Measurements from ENCODE around the gene DCANP1. TPM values are rescaled to one million over a fixed set of nuclear protein-coding genes. Genes with fewer than 3 reads are reported as not detected.

DCANP1 gene
- total RNA-seq, 5 donors from 2014 or later (not counting 1 experiment from before 2014, with no cell fraction given): not detected

DNA sequence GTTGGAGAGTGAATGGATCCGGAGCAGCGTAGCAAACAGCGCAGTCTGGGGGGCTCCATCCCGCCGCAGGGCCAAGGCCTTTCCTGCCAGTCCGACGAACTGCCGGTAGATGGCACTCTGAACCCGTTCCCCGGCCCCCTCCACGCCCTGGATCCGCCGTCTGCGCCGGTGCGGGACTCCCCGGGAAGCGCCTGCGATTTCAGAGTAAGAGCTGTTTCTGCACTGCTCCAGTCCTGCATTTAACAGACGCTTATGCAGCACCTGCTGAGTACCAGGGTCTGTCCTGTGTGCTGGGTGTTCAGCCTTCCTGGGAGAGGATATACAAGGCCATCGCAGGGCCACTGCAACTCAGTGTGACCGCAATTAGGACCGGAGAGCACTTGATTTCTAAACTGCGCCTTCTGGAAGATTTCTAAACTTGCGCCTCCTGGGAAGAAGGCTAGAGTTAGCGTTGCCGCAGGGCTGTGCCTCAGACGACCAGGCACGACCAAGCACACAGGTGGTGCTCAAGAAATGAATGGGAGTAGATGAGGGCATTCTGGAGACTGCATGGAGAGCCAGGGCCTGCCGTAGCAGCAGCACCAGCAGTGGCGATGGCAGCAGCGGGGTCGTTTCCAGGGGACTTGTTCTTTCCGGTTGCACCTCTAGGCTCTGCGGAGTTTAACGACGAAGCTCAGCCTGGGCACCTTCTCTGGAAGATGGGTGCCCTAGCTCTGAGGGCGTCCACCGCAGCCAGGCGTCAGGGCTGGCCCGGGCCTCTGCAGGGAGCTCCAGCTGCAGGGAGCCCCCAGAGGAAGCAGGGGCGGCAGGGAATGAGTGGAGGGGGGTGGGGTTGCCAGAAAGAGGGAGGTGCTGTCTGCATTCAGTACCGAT is 19.3 kb upstream of the DCANP1 start:
- peaks cover 5 to 54% of the 10 kb centered on the region in 2 experiments for H3K27me3 ChIP-seq (replicated peaks in 1 of 2; ENCODE audit: control insufficient read depth in 2 of 2, extremely low read depth in 1 of 2, insufficient read depth in 2 of 2, low read length in 1 of 2)
- H3K9me3 ChIP-seq: no peaks in the 10 kb centered on the region
- peak overlapping the region; percentile 39 to 75 (median 57) for H3K4me3 Mint-ChIP-seq
- peaks cover 36 to 39% of the 10 kb centered on the region in 2 donors for H3K27me3 Mint-ChIP-seq
- WGBS (ENCODE audit: insufficient coverage): 20% methylated on average over 42 of the region's 43 CpGs
- ATAC-seq (replicated peaks in 1 of 4) (peak; percentile 73 to 85 (median 80)), DNase-seq (peak; percentile 15 to 69 (median 52))
- H3K36me3 ChIP-seq (ENCODE audit: control insufficient read depth in 2 of 2, extremely low read depth in 1 of 2, insufficient read depth in 1 of 2, low read length in 1 of 2): no peaks in the 10 kb centered on the region
- H3K27ac ChIP-seq (ENCODE audit: low read length): no peak overlapping the region
- peaks cover 6 to 13% (median 7%) of the 10 kb centered on the region in 3 donors for H3K4me1 Mint-ChIP-seq
- peak overlapping the region in 1 of 2 donors; percentile 39 for H3K4me3 ChIP-seq (ENCODE audit: control insufficient read depth in 1 of 2, extremely low read depth in 1 of 2, low read length in 1 of 2)
- no peaks in the 10 kb centered on the region for H3K36me3 Mint-ChIP-seq
- peaks cover 0 to 10% of the 10 kb centered on the region in 2 experiments for H3K4me1 ChIP-seq (ENCODE audit: control insufficient read depth in 1 of 2, extremely low read depth in 1 of 2, insufficient read depth in 2 of 2, low read length in 2 of 2)
- ChIA-PET CTCF (interaction anchor here (0.5 to 2.0 kb wide), 8 partner anchors 8 to 699 kb away, joined by 3 to 10 read pairs (median 4); no protein-coding TSS in a partner anchor), POLR2A (no interaction called here)
- peak overlapping the region in 1 of 2 donors; percentile 3 for H3K27ac Mint-ChIP-seq
- no peaks in the 10 kb centered on the region for H3K9me3 Mint-ChIP-seq

DNA sequence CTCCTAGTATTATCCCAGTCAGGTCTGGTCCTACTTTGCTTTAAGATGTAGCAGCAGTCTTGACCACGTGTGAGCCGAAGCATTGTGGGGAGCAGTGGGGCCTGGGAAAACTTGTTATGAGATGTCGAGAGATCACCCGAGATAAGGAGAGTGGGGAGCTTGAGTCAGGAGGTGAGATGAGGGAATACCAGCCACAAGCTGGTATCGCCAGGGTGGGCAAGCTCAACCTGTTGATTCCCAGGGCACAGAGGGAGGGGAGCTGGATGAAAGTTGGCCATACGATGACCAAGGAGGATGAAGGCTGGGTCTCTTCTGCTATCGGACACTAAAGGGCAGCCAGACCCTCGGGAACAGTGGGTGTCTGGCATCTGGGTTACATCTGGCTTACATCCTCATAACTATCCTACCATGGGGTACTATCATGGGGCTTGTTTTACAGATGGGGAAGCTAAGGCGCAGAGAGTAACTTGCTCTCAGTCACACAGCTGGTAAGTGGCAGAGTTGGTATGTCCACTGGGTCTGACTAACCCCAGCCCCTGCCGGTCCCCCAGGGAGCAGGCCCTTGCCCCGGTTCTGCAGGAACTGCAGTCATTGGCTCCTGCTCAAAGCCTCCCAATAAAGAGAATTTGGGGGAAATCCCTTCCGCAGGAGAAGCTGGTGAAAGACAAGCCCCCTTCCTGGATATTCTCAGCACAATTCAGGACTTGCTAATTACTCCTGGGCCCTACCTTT is 18.4 kb upstream of the DCANP1 start:
- Mint-ChIP-seq H3K36me3 (no peaks in the 10 kb centered on the region), H3K4me3 (peak overlapping the region in 1 of 3 donors; percentile 75), H3K9me3 (no peaks in the 10 kb centered on the region), H3K27ac (no peak overlapping the region), H3K4me1 (peaks cover 6 to 13% (median 7%) of the 10 kb centered on the region in 3 donors), H3K27me3 (peaks cover 34 to 36% of the 10 kb centered on the region in 2 donors)
- DNase-seq (peak in 1 of 35 experiments; percentile 3), ATAC-seq (replicated peaks in 1 of 4) (no peak)
- ChIA-PET CTCF (interaction anchor here (0.6 to 2.0 kb wide), 8 partner anchors 8 to 101 kb away, joined by 3 to 10 read pairs (median 4); no protein-coding TSS in a partner anchor), POLR2A (interaction anchor here in 1 of 2 donors (0.6 kb wide), 1 partner anchor 85 kb away, joined by 3 read pairs; no protein-coding TSS in a partner anchor)
- Histone ChIP-seq H3K36me3 (ENCODE audit: control insufficient read depth in 2 of 2, extremely low read depth in 1 of 2, insufficient read depth in 1 of 2, low read length in 1 of 2) (no peaks in the 10 kb centered on the region), H3K27ac (ENCODE audit: low read length) (no peak overlapping the region), H3K9me3 (no peaks in the 10 kb centered on the region), H3K4me3 (ENCODE audit: control insufficient read depth in 1 of 2, extremely low read depth in 1 of 2, low read length in 1 of 2) (no peak overlapping the region), H3K4me1 (ENCODE audit: control insufficient read depth in 1 of 2, extremely low read depth in 1 of 2, insufficient read depth in 2 of 2, low read length in 2 of 2) (peaks cover 0 to 10% of the 10 kb centered on the region in 2 experiments), H3K27me3 (replicated peaks in 1 of 2; ENCODE audit: control insufficient read depth in 2 of 2, extremely low read depth in 1 of 2, insufficient read depth in 2 of 2, low read length in 1 of 2) (peaks cover 3 to 54% of the 10 kb centered on the region in 2 experiments)
- WGBS (ENCODE audit: insufficient coverage): 67% methylated on average over 6 of the region's 12 CpGs

DNA sequence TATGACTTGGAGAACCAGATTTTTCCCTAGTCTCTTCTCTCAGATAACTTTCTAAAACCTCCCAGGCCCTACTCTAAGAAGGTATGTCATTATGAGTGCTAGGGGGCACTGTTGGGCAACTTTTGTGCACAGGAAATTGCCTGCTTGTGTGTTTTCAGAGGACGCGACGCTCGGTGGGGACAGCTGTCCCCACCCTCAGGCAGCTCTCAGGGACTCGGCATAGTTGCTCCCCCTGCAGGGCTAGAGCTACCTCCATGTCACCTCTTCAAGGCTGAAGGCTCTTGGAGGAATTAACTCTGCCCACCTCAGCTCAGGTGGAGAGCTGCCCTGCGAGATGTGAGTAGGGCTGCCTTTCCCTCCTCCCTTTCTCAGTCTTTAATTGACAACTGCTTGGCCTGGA is 15.2 kb upstream of the DCANP1 start:
- Mint-ChIP-seq H3K9me3 (no peaks in the 10 kb centered on the region), H3K27me3 (peaks cover 24 to 34% of the 10 kb centered on the region in 2 donors), H3K4me3 (no peak overlapping the region), H3K27ac (no peak overlapping the region), H3K36me3 (no peaks in the 10 kb centered on the region), H3K4me1 (peaks cover 6 to 13% (median 7%) of the 10 kb centered on the region in 3 donors)
- 0% methylated on average over 4 of the region's 6 CpGs for WGBS (ENCODE audit: insufficient coverage)
- POLR2A ChIA-PET: no interaction called here
- Histone ChIP-seq H3K4me3 (ENCODE audit: control insufficient read depth in 1 of 2, extremely low read depth in 1 of 2, low read length in 1 of 2) (no peak overlapping the region), H3K9me3 (no peaks in the 10 kb centered on the region), H3K4me1 (ENCODE audit: control insufficient read depth in 1 of 2, extremely low read depth in 1 of 2, insufficient read depth in 2 of 2, low read length in 2 of 2) (peaks cover 0 to 10% of the 10 kb centered on the region in 2 experiments), H3K27ac (ENCODE audit: low read length) (no peak overlapping the region), H3K27me3 (replicated peaks in 1 of 2; ENCODE audit: control insufficient read depth in 2 of 2, extremely low read depth in 1 of 2, insufficient read depth in 2 of 2, low read length in 1 of 2) (peaks cover 2 to 62% of the 10 kb centered on the region in 2 experiments), H3K36me3 (ENCODE audit: control insufficient read depth in 2 of 2, extremely low read depth in 1 of 2, insufficient read depth in 1 of 2, low read length in 1 of 2) (no peaks in the 10 kb centered on the region)
- ATAC-seq (replicated peaks in 1 of 4) (peak; percentile 55 to 88 (median 62)), DNase-seq (peak in 33 of 35 experiments; percentile 12 to 72 (median 48))
- CTCF ChIA-PET: interaction anchor here (0.5 to 1.5 kb wide), 12 partner anchors 36 to 104 kb away, joined by 3 to 9 read pairs (median 3); no protein-coding TSS in a partner anchor

DNA sequence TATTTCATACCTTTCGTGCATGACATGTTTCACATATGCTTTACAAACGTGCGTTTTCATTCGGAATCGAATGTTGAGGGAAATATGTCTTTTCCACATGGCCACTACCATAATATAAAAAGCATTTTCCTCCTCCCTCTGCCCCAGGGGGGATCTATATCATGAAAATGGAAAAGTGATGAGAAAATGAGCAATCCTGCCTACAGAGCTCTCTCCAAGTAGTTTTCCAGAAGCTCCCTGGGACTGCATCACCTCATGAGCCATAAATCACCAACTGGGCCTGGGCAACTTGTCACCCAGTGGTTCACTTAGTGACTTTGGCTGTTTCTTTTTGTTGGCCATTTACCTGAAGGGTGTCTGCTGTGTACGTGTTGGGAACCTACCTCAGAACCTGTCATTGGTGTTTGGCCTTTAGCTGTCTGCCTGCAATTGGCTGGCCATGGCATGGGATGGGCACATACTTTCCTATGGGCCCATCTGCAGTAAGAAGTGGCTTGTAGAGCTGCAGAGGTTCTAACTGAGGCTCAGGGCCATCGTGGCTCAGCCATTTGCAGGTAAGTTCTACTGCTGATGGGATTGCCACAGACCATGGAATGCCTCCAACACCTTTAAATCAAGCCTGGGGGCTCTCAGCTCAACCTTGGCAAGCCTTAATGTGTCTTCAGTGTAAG is 14.5 kb upstream of the DCANP1 start:
- Mint-ChIP-seq H3K4me3 (no peak overlapping the region), H3K27me3 (peaks cover 24 to 29% of the 10 kb centered on the region in 2 donors), H3K4me1 (peaks cover 6 to 13% (median 7%) of the 10 kb centered on the region in 3 donors), H3K9me3 (no peaks in the 10 kb centered on the region), H3K27ac (no peak overlapping the region), H3K36me3 (no peaks in the 10 kb centered on the region)
- no peak overlapping the region for H3K4me3 ChIP-seq (ENCODE audit: control insufficient read depth in 1 of 2, extremely low read depth in 1 of 2, low read length in 1 of 2)
- no peaks in the 10 kb centered on the region for H3K36me3 ChIP-seq (ENCODE audit: control insufficient read depth in 2 of 2, extremely low read depth in 1 of 2, insufficient read depth in 1 of 2, low read length in 1 of 2)
- no peak for ATAC-seq (replicated peaks in 1 of 4)
- H3K9me3 ChIP-seq: no peaks in the 10 kb centered on the region
- ChIA-PET POLR2A (no interaction called here), CTCF (interaction anchor here (0.5 to 1.5 kb wide), 11 partner anchors 57 to 108 kb away, joined by 3 to 9 read pairs (median 3); no protein-coding TSS in a partner anchor)
- peaks cover 0 to 9% of the 10 kb centered on the region in 2 experiments for H3K4me1 ChIP-seq (ENCODE audit: control insufficient read depth in 1 of 2, extremely low read depth in 1 of 2, insufficient read depth in 2 of 2, low read length in 2 of 2)
- H3K27me3 ChIP-seq (replicated peaks in 1 of 2; ENCODE audit: control insufficient read depth in 2 of 2, extremely low read depth in 1 of 2, insufficient read depth in 2 of 2, low read length in 1 of 2): peaks cover 2 to 59% of the 10 kb centered on the region in 2 experiments
- 79% methylated on average over 2 of the region's 7 CpGs for WGBS (ENCODE audit: insufficient coverage)
- DNase-seq: no peak
- H3K27ac ChIP-seq (ENCODE audit: low read length): no peak overlapping the region

DNA sequence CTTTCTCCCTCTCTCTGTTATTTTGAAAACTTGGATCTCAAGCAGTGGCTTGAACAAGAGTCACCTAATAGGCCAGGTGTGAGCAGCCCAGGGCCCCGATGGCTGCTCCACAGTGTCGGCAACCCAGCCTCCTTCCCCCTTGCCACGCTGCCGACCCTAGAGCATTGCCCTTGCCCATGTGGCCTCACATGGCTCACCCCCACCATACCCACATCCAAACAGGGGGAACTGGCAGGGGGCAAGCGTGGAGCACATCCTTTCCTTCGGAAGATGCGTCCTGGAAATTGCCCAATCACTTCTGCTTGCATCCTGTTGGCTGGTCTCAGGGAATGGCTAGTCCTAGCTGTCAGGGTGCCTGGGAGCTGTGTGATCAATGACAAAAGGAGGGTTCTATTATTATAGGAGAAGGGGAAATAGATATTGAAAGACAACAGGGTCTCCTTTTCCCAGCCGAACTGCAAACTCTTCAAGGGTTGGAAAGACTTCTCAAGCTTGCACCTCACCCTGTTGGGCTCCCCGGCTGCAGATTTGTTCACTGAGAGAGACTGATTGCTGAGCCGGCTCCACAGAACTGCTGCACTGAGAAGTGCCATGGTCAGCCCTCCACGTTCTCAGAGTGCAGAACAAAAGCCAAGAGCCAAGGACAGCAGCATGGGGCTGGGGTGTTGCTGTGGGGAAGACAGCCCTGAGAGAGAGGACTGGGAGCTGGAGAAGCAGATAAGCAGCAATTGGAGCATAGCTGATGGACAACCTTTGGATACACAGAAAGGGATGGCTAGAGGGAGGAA is 13.3 kb upstream of the DCANP1 start:
- no peak overlapping the region for H3K4me3 ChIP-seq (ENCODE audit: control insufficient read depth in 1 of 2, extremely low read depth in 1 of 2, low read length in 1 of 2)
- no peak for ATAC-seq (replicated peaks in 1 of 4)
- ChIA-PET POLR2A (interaction anchor here in 1 of 2 donors (0.7 kb wide), 1 partner anchor 369 kb away, joined by 3 read pairs; no protein-coding TSS in a partner anchor), CTCF (interaction anchor here in 1 of 2 donors (1.0 kb wide), 1 partner anchor 100 kb away, joined by 3 read pairs; no protein-coding TSS in a partner anchor)
- peaks cover 0 to 5% (median 0%) of the 10 kb centered on the region in 3 donors for H3K4me1 Mint-ChIP-seq
- 84% methylated on average over 7 of the region's 11 CpGs for WGBS (ENCODE audit: insufficient coverage)
- H3K36me3 ChIP-seq (ENCODE audit: control insufficient read depth in 2 of 2, extremely low read depth in 1 of 2, insufficient read depth in 1 of 2, low read length in 1 of 2): no peaks in the 10 kb centered on the region
- peaks cover 22 to 26% of the 10 kb centered on the region in 2 donors for H3K27me3 Mint-ChIP-seq
- H3K27me3 ChIP-seq (replicated peaks in 1 of 2; ENCODE audit: control insufficient read depth in 2 of 2, extremely low read depth in 1 of 2, insufficient read depth in 2 of 2, low read length in 1 of 2): peaks cover 2 to 55% of the 10 kb centered on the region in 2 experiments
- H3K9me3 ChIP-seq: no peaks in the 10 kb centered on the region
- H3K27ac Mint-ChIP-seq: no peak overlapping the region
- no peak overlapping the region for H3K4me3 Mint-ChIP-seq
- no peaks in the 10 kb centered on the region for H3K4me1 ChIP-seq (ENCODE audit: control insufficient read depth in 1 of 2, extremely low read depth in 1 of 2, insufficient read depth in 2 of 2, low read length in 2 of 2)
- no peak overlapping the region for H3K27ac ChIP-seq (ENCODE audit: low read length)
- DNase-seq: no peak
- H3K9me3 Mint-ChIP-seq: no peaks in the 10 kb centered on the region
- no peaks in the 10 kb centered on the region for H3K36me3 Mint-ChIP-seq

Data from T-cell (primary cell).